Measurements from ENCODE around the gene ILF3.

- TF ChIP-seq E2F4 (IDR thresholded peaks at IDR 0.05; ENCODE audit: low read depth, low read length) = no peak
- TF ChIP-seq CBX3 (IDR thresholded peaks at IDR 0.05; ENCODE audit: borderline replicate concordance, low read depth) = no peak
- no peak for TF ChIP-seq RBBP5 (conservative IDR thresholded peaks at IDR 0.05)
- TF ChIP-seq, protein P1, sequence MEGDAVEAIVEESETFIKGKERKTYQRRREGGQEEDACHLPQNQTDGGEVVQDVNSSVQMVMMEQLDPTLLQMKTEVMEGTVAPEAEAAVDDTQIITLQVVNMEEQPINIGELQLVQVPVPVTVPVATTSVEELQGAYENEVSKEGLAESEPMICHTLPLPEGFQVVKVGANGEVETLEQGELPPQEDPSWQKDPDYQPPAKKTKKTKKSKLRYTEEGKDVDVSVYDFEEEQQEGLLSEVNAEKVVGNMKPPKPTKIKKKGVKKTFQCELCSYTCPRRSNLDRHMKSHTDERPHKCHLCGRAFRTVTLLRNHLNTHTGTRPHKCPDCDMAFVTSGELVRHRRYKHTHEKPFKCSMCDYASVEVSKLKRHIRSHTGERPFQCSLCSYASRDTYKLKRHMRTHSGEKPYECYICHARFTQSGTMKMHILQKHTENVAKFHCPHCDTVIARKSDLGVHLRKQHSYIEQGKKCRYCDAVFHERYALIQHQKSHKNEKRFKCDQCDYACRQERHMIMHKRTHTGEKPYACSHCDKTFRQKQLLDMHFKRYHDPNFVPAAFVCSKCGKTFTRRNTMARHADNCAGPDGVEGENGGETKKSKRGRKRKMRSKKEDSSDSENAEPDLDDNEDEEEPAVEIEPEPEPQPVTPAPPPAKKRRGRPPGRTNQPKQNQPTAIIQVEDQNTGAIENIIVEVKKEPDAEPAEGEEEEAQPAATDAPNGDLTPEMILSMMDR (IDR thresholded peaks at IDR 0.05 in 2 of 3, conservative IDR thresholded peaks at IDR 0.05 in 1 of 3; ENCODE audit: control insufficient read depth in 2 of 3, extremely low read depth in 1 of 3, insufficient read depth in 1 of 3, low read depth in 3 of 3, low read length in 3 of 3) = no peak
- no peak for TF ChIP-seq REST (IDR thresholded peaks at IDR 0.05; ENCODE audit: low read depth, low read length)
- no peak for TF ChIP-seq PML (IDR thresholded peaks at IDR 0.05; ENCODE audit: low read length)
- no peak for TF ChIP-seq SP1 (IDR thresholded peaks at IDR 0.05; ENCODE audit: low read depth, low read length)
- TF ChIP-seq EP300 (IDR thresholded peaks at IDR 0.05; ENCODE audit: borderline replicate concordance in 1 of 2, control insufficient read depth in 1 of 2, low read depth in 2 of 2, low read length in 2 of 2) = no peak
- TF ChIP-seq POLR2AphosphoS5 (IDR thresholded peaks at IDR 0.05; ENCODE audit: low read length) = no peak
- TF ChIP-seq EZH2 (IDR thresholded peaks at IDR 0.05; ENCODE audit: borderline replicate concordance, control insufficient read depth, low read depth, low read length) = no peak
- no peak for TF ChIP-seq PAX5 (IDR thresholded peaks at IDR 0.05; ENCODE audit: borderline replicate concordance, low read depth, low read length)
- no peak for TF ChIP-seq CHD2 (IDR thresholded peaks at IDR 0.05; ENCODE audit: borderline replicate concordance, low read depth, low read length)
Measured at GRCh38 chr19:10612499-10613119, 41.5 kb upstream of the ILF3 start.
